Measurements from ENCODE around the gene PDE2A. TPM values are rescaled to one million over a fixed set of nuclear protein-coding genes. Genes with fewer than 3 reads are reported as not detected.

PDE2A gene
- total RNA-seq, 1 experiment from 2014 or later, result 0.74 TPM

GRCh38 chr11:72649215-72649976 lies 24.8 kb downstream of the PDE2A start:
- Histone ChIP-seq H3K4me3 (ENCODE audit: low read depth in 2 of 2, low read length in 2 of 2) (no peak overlapping the region), H3K27me3 (ENCODE audit: control insufficient read depth, insufficient read depth, low read length) (no peaks in the 10 kb centered on the region), H3K9me3 (ENCODE audit: control insufficient read depth, insufficient read depth, low read depth, low read length) (no peaks in the 10 kb centered on the region), H3K27ac (ENCODE audit: low read length) (no peak overlapping the region), H3K36me3 (ENCODE audit: control insufficient read depth, insufficient read depth, low read length) (no peaks in the 10 kb centered on the region), H3K4me1 (ENCODE audit: control insufficient read depth, insufficient read depth, low read length) (no peaks in the 10 kb centered on the region)
- no peak for TF ChIP-seq SIN3A (IDR thresholded peaks at IDR 0.05; ENCODE audit: borderline replicate concordance, insufficient read depth, low read depth, low read length)
- TF ChIP-seq POLR2AphosphoS5 (IDR thresholded peaks at IDR 0.05; ENCODE audit: low read depth, low read length), result no peak
- TF ChIP-seq, protein P1, sequence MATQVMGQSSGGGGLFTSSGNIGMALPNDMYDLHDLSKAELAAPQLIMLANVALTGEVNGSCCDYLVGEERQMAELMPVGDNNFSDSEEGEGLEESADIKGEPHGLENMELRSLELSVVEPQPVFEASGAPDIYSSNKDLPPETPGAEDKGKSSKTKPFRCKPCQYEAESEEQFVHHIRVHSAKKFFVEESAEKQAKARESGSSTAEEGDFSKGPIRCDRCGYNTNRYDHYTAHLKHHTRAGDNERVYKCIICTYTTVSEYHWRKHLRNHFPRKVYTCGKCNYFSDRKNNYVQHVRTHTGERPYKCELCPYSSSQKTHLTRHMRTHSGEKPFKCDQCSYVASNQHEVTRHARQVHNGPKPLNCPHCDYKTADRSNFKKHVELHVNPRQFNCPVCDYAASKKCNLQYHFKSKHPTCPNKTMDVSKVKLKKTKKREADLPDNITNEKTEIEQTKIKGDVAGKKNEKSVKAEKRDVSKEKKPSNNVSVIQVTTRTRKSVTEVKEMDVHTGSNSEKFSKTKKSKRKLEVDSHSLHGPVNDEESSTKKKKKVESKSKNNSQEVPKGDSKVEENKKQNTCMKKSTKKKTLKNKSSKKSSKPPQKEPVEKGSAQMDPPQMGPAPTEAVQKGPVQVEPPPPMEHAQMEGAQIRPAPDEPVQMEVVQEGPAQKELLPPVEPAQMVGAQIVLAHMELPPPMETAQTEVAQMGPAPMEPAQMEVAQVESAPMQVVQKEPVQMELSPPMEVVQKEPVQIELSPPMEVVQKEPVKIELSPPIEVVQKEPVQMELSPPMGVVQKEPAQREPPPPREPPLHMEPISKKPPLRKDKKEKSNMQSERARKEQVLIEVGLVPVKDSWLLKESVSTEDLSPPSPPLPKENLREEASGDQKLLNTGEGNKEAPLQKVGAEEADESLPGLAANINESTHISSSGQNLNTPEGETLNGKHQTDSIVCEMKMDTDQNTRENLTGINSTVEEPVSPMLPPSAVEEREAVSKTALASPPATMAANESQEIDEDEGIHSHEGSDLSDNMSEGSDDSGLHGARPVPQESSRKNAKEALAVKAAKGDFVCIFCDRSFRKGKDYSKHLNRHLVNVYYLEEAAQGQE (IDR thresholded peaks at IDR 0.05; ENCODE audit: insufficient read depth in 1 of 2, low read depth in 2 of 2, low read length in 1 of 2), result no peak
- TF ChIP-seq, protein P2, sequence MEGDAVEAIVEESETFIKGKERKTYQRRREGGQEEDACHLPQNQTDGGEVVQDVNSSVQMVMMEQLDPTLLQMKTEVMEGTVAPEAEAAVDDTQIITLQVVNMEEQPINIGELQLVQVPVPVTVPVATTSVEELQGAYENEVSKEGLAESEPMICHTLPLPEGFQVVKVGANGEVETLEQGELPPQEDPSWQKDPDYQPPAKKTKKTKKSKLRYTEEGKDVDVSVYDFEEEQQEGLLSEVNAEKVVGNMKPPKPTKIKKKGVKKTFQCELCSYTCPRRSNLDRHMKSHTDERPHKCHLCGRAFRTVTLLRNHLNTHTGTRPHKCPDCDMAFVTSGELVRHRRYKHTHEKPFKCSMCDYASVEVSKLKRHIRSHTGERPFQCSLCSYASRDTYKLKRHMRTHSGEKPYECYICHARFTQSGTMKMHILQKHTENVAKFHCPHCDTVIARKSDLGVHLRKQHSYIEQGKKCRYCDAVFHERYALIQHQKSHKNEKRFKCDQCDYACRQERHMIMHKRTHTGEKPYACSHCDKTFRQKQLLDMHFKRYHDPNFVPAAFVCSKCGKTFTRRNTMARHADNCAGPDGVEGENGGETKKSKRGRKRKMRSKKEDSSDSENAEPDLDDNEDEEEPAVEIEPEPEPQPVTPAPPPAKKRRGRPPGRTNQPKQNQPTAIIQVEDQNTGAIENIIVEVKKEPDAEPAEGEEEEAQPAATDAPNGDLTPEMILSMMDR (IDR thresholded peaks at IDR 0.05), result no peak
- no peak for TF ChIP-seq TCF7L2 (IDR thresholded peaks at IDR 0.05; ENCODE audit: low read depth, low read length)
- ATAC-seq (no peak), DNase-seq (ENCODE audit: low read depth, low spot score) (no peak)
- POLR2A ChIA-PET, result no interaction called here
- BruUV-seq (replicated peaks), result no TSS peak
- CTCF ChIA-PET, result no interaction called here
- in situ Hi-C loops (cut with HindIII; ENCODE audit: low pct_unique_long_range_greater_than_20kb, low sequenced_read_pairs), result no loop called here
- intact Hi-C loops (cut with micrococcal nuclease; ENCODE audit: unreplicated experiment), result loop anchor here (10.0 kb wide), 1 partner anchor 175 kb away; no protein-coding TSS in a partner anchor

DNA sequence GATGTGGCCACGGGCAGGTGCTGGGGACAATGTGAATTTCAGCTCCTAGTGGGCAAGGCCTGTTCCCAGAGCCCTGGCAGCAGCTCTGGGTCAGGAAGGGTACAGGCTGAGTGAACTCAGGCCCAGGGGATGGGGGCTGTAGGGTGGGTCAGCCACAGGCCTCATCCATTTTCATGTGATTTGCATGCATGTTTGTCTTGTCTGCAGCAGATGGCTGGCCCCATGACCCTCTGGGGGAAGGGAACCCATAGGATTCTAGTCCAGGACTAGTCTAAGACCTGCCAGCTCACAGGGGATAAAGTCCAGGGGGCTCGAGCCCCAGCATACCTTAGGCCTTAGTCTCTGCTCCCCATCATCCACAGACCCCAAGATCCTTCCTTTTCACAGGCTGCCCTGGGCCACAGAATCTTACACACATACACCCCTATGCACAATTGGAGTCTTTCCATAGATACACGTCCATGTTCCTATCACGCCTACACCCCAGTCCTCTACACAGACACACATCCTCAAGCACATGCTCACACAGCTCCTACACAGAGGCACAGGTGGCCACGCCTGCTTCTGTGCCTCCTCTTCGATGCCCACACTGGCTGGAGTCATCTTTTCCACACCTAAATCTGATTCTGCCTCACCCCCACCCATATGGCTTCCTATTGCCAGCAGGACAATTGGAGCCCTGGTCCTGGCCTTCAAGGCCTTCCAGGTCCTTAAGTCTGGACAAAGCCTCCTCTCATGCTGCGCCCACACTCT lies 25.7 kb downstream of the PDE2A start:
- TF ChIP-seq TCF7L2 (IDR thresholded peaks at IDR 0.05; ENCODE audit: low read depth, low read length), result no peak
- TF ChIP-seq, protein P1 (IDR thresholded peaks at IDR 0.05; ENCODE audit: insufficient read depth in 1 of 2, low read depth in 2 of 2, low read length in 1 of 2), result no peak
- TF ChIP-seq, protein P2 (IDR thresholded peaks at IDR 0.05), result no peak
- no peak for TF ChIP-seq SIN3A (IDR thresholded peaks at IDR 0.05; ENCODE audit: borderline replicate concordance, insufficient read depth, low read depth, low read length)
- TF ChIP-seq POLR2AphosphoS5 (IDR thresholded peaks at IDR 0.05; ENCODE audit: low read depth, low read length), result no peak
- no TSS peak for BruUV-seq (replicated peaks)
- Histone ChIP-seq H3K4me3 (ENCODE audit: low read depth in 2 of 2, low read length in 2 of 2) (no peak overlapping the region), H3K27me3 (ENCODE audit: control insufficient read depth, insufficient read depth, low read length) (no peaks in the 10 kb centered on the region), H3K9me3 (ENCODE audit: control insufficient read depth, insufficient read depth, low read depth, low read length) (no peaks in the 10 kb centered on the region), H3K27ac (ENCODE audit: low read length) (no peak overlapping the region), H3K36me3 (ENCODE audit: control insufficient read depth, insufficient read depth, low read length) (no peaks in the 10 kb centered on the region), H3K4me1 (ENCODE audit: control insufficient read depth, insufficient read depth, low read length) (peaks cover 1% of the 10 kb centered on the region; the same call in 1 of the 2 replicates)
- POLR2A ChIA-PET, result no interaction called here
- CTCF ChIA-PET, result no interaction called here
- intact Hi-C loops (cut with micrococcal nuclease; ENCODE audit: unreplicated experiment), result loop anchor here (10.0 kb wide), 1 partner anchor 174 kb away; no protein-coding TSS in a partner anchor
- ATAC-seq, result no peak
- no peak for DNase-seq (ENCODE audit: low read depth, low spot score)
- in situ Hi-C loops (cut with HindIII; ENCODE audit: low pct_unique_long_range_greater_than_20kb, low sequenced_read_pairs), result no loop called here

Data from Panc1 (cell line).